CD14-positive monocyte (primary cell): ENCODE results near the gene STX2. TPM values are rescaled to one million over a fixed set of nuclear protein-coding genes. Genes with fewer than 3 reads are reported as not detected.
"Not testable (repeated sequence)": the region's sequence is repeated elsewhere in the genome, so short reads cannot be mapped to it uniquely, and the experiment has no call there.

ENCODE experiments used
- DNase-seq, 3 donors: peaks; one replicate each; pipeline ENCODE4 v3.0.0-alpha.2; 2011 to 2022
- H2AFZ ChIP-seq: 2 replicates; pipeline ENCODE4 v1.6.0; 2012; ENCODE audit warnings: mild to moderate bottlenecking, low read depth, low read length, inconsistent platforms; ENCODE audit not compliant: insufficient read depth, poor library complexity, severe bottlenecking
- H3K27ac ChIP-seq, 2 donors: 1 replicate in 1 of 2; 2 replicates in 1 of 2; pipeline ENCODE4 v1.5.1; 2012 to 2013; ENCODE audit warnings: low read length in 2 of 2, control low read depth in 1 of 2, inconsistent platforms in 1 of 2, low read depth in 1 of 2, mild to moderate bottlenecking in 1 of 2
- H3K27me3 ChIP-seq, 2 donors: one replicate each; pipeline versions ENCODE4 v1.6.0 to v1.6.1; 2011 to 2013; ENCODE audit warnings: low read length in 2 of 2; ENCODE audit not compliant: control insufficient read depth in 2 of 2, insufficient read depth in 2 of 2
- H3K36me3 ChIP-seq, 2 donors: replicated peaks in 1 of 2; 1 replicate in 1 of 2; 2 replicates in 1 of 2; pipeline versions ENCODE4 v1.5.1 to v1.6.1; 2012 to 2013; ENCODE audit warnings: low read length in 2 of 2, control low read depth in 1 of 2, inconsistent platforms in 1 of 2, mild to moderate bottlenecking in 1 of 2; ENCODE audit not compliant: insufficient read depth in 2 of 2, control insufficient read depth in 1 of 2
- H3K4me1 ChIP-seq, 2 donors: 1 replicate in 1 of 2; 2 replicates in 1 of 2; pipeline versions ENCODE4 v1.5.1 to v1.6.1; 2012 to 2013; ENCODE audit warnings: low read length in 2 of 2, control low read depth in 1 of 2, inconsistent platforms in 1 of 2, mild to moderate bottlenecking in 1 of 2, moderate library complexity in 1 of 2; ENCODE audit not compliant: insufficient read depth in 2 of 2, control insufficient read depth in 1 of 2
- H3K4me2 ChIP-seq: replicated peaks from 2 replicates; pipeline ENCODE3; 2012; ENCODE audit warnings: low read length, moderate library complexity, mild to moderate bottlenecking; ENCODE audit not compliant: poor library complexity, severe bottlenecking; ENCODE audit errors: extremely low read depth
- H3K4me3 ChIP-seq, 3 experiments: fragments of 200-600 bp in 1 of 3; sonication (generic) in 1 of 3; replicated peaks in 1 of 3; 1 replicate in 2 of 3; 2 replicates in 1 of 3; pipeline ENCODE4 v1.5.1; 2011 to 2013; ENCODE audit warnings: low read length in 3 of 3, mild to moderate bottlenecking in 3 of 3, control low read depth in 2 of 3, low read depth in 2 of 3, inconsistent platforms in 1 of 3, moderate library complexity in 1 of 3
- H3K79me2 ChIP-seq: 2 replicates; pipeline ENCODE4 v1.6.0; 2012; ENCODE audit warnings: mild to moderate bottlenecking, control low read depth, inconsistent platforms, low read length, moderate library complexity; ENCODE audit not compliant: insufficient read depth
- H3K9ac ChIP-seq: 2 replicates; pipeline ENCODE4 v1.6.0; 2017; ENCODE audit warnings: low read length, mild to moderate bottlenecking; ENCODE audit not compliant: insufficient read depth, poor library complexity, severe bottlenecking
- H3K9me3 ChIP-seq, 2 donors: replicated peaks in 1 of 2; 1 replicate in 1 of 2; 2 replicates in 1 of 2; pipeline versions ENCODE4 v1.5.1 to v1.6.1; 2012 to 2013; ENCODE audit warnings: low read length in 2 of 2, control low read depth in 1 of 2; ENCODE audit not compliant: control insufficient read depth in 1 of 2, insufficient read depth in 1 of 2
- H4K20me1 ChIP-seq: 2 replicates; pipeline ENCODE4 v1.6.0; 2012; ENCODE audit warnings: mild to moderate bottlenecking, low read length, control low read depth, moderate library complexity; ENCODE audit not compliant: insufficient read depth
- H3K27ac Mint-ChIP-seq, 7 donors: one replicate each; pipeline ENCODE4 v1.8.0; 2020; ENCODE audit warnings: mild to moderate bottlenecking in 7 of 7, mixed read lengths in 7 of 7, moderate library complexity in 6 of 7, inconsistent platforms in 2 of 7
- H3K27me3 Mint-ChIP-seq, 3 donors: one replicate each; pipeline ENCODE4 v1.8.0; 2021 to 2022; ENCODE audit warnings: low read depth in 3 of 3, mild to moderate bottlenecking in 3 of 3, mixed read lengths in 3 of 3, moderate library complexity in 3 of 3, inconsistent platforms in 1 of 3
- H3K36me3 Mint-ChIP-seq, 2 donors: one replicate each; pipeline ENCODE4 v1.8.0; 2020; ENCODE audit warnings: mixed read lengths in 2 of 2, inconsistent platforms in 1 of 2, mild to moderate bottlenecking in 1 of 2
- H3K4me1 Mint-ChIP-seq: one replicate; pipeline ENCODE4 v1.8.0; 2020; ENCODE audit warnings: mild to moderate bottlenecking, mixed read lengths
- H3K4me3 Mint-ChIP-seq, 2 donors: one replicate each; pipeline ENCODE4 v1.8.0; 2020; ENCODE audit warnings: mild to moderate bottlenecking in 2 of 2, mixed read lengths in 2 of 2, moderate library complexity in 1 of 2
- H3K9me3 Mint-ChIP-seq, 7 donors: one replicate each; pipeline ENCODE4 v1.8.0; 2020 to 2022; ENCODE audit warnings: mixed read lengths in 7 of 7, mild to moderate bottlenecking in 6 of 7, moderate library complexity in 6 of 7, inconsistent platforms in 2 of 7
- CTCF ChIP-seq: fragments of 200-600 bp; IDR thresholded peaks from one replicate; pipeline ENCODE4 v1.8.0; 2022; ENCODE audit warnings: antibody characterized with exemption, mild to moderate bottlenecking
- WGBS: methylation state at CpG from one replicate; pipeline ENCODE4 v1.1.5; 2013; ENCODE audit warnings: missing lambda C conversion rate; ENCODE audit not compliant: insufficient coverage; 5-methylcytosine and 5-hydroxymethylcytosine counted together
- intact Hi-C, 2 donors: fragments of 100-400 bp; cut with micrococcal nuclease; formaldehyde crosslinking; loops; one replicate each; pipeline versions ENCODE4 v1.15.0 to v1.15.1; 2023
- polyA plus RNA-seq, 3 donors: library from polyadenylated mRNA; depleted of rRNA in 1 of 3; unstranded in 2 of 3; stranded (reverse) in 1 of 3; fragments of 300-500 nt in 2 of 3; fragments of >200 nt in 1 of 3; fragmentation: Illumina TruSeq in 2 of 3; gene quantifications; 1 replicate in 2 of 3; 2 replicates in 1 of 3; pipeline ENCODE4 v1.2.3, GENCODE V29; 2012 to 2021

Gene STX2
- polyA plus RNA-seq, 3 donors: 4.8 to 32.9 (median 7.6) TPM

GRCh38 chr12:130876297-130876696, 37.2 kb upstream of the STX2 start:
- Mint-ChIP-seq H3K4me3 (no peak overlapping the region), H3K4me1 (peaks cover 41% of the 10 kb centered on the region), H3K36me3 (peaks cover 44 to 48% of the 10 kb centered on the region in 2 donors), H3K9me3 (peaks cover 0 to 1% (median 0%) of the 10 kb centered on the region in 7 donors), H3K27ac (no peak overlapping the region), H3K27me3 (peaks cover 3 to 9% (median 6%) of the 10 kb centered on the region in 3 donors)
- Histone ChIP-seq H3K9ac (no peak overlapping the region), H3K4me1 (peaks cover 15 to 28% of the 10 kb centered on the region in 2 donors), H3K27me3 (no peaks in the 10 kb centered on the region), H3K4me2 (no peak overlapping the region), H2AFZ (no peak overlapping the region), H3K27ac (no peak overlapping the region), H3K4me3 (no peak overlapping the region), H3K36me3 (peaks cover 38 to 47% of the 10 kb centered on the region in 2 donors), H3K9me3 (no peaks in the 10 kb centered on the region), H4K20me1 (peaks cover 32% of the 10 kb centered on the region), H3K79me2 (peaks cover 29% of the 10 kb centered on the region)
- no peak for TF ChIP-seq CTCF
- intact Hi-C loops: loop anchor here in 1 of 2 donors (10.0 kb wide), 1 partner anchor 1619 kb away; the partner anchor contains the start of gene FBRSL1
- no peak for DNase-seq

- not testable (repeated sequence) for H2AFZ ChIP-seq, H3K27me3 Mint-ChIP-seq, H3K4me3 Mint-ChIP-seq, H3K9me3 Mint-ChIP-seq, H3K27ac Mint-ChIP-seq, H3K27me3 ChIP-seq, DNase-seq, H3K4me3 ChIP-seq, H3K9me3 ChIP-seq, H3K9ac ChIP-seq, H3K27ac ChIP-seq, H3K4me2 ChIP-seq
- 100% methylated on average over 8 of the region's 11 CpGs for WGBS
- H4K20me1 ChIP-seq: peaks cover 32% of the 10 kb centered on the region
- peaks cover 21 to 34% of the 10 kb centered on the region in 2 donors for H3K4me1 ChIP-seq
- Mint-ChIP-seq H3K36me3 (peaks cover 44 to 48% of the 10 kb centered on the region in 2 donors), H3K4me1 (peaks cover 45% of the 10 kb centered on the region)
- H3K79me2 ChIP-seq: peaks cover 29% of the 10 kb centered on the region
- intact Hi-C loops: loop anchor here in 1 of 2 donors (10.0 kb wide), 1 partner anchor 1619 kb away; the partner anchor contains the start of gene FBRSL1
- peaks cover 38 to 47% of the 10 kb centered on the region in 2 donors for H3K36me3 ChIP-seq
These were observed 36.7 kb upstream of the STX2 start for GRCh38 chr12:130875708-130876107.
